OCI-LY7 (cell line): ENCODE measurements around the gene USP31. TPM values are rescaled to one million over a fixed set of nuclear protein-coding genes. Genes with fewer than 3 reads are reported as not detected.

Source experiments
- BruUV-seq: library from RNA; stranded (reverse); fragments of 400-500 nt; replicated peaks from 2 replicates; lab custom pipeline; 2021; lab: Mats Ljungman, UMichigan
- CTCF ChIA-PET: fragments of 300-600 bp; sonication (Branson Sonifier 250); formaldehyde crosslinking; loops from one replicate; lab custom pipeline; 2022; ENCODE audit warnings: antibody characterized with exemption; ENCODE audit not compliant: unreplicated experiment; lab: Charles Lee
- POLR2A ChIA-PET: fragments of 300-600 bp; sonication (Branson Sonifier 250); formaldehyde crosslinking; loops from one replicate; lab custom pipeline; 2022; ENCODE audit warnings: antibody characterized with exemption; lab: Charles Lee
- DNase-seq: peaks from one replicate; pipeline ENCODE4 v3.0.0-alpha.2; 2015; ENCODE audit warnings: low spot score
- H2AFZ ChIP-seq: fragments of 200-600 bp; sonication (generic), shearing (Covaris generic); 2 replicates; pipeline ENCODE4 v1.6.1; 2014; ENCODE audit warnings: mild to moderate bottlenecking, antibody characterized with exemption, low read length, moderate library complexity
- H3K27ac ChIP-seq: fragments of 200-600 bp; sonication (generic); 2 replicates; pipeline ENCODE4 v1.5.1; 2014; ENCODE audit warnings: mixed run types, low read depth, mild to moderate bottlenecking, moderate library complexity, low read length, inconsistent platforms; ENCODE audit not compliant: poor library complexity, severe bottlenecking
- H3K36me3 ChIP-seq: fragments of 200-600 bp; sonication (generic); 2 replicates; pipeline ENCODE4 v1.6.1; 2014; ENCODE audit warnings: mild to moderate bottlenecking, antibody characterized with exemption, low read length, moderate library complexity, mixed read lengths; ENCODE audit not compliant: insufficient read depth
- H3K4me1 ChIP-seq: fragments of 200-600 bp; sonication (generic); 2 replicates; pipeline ENCODE4 v1.5.1; 2014; ENCODE audit warnings: mild to moderate bottlenecking, low read length; ENCODE audit not compliant: insufficient read depth, poor library complexity, severe bottlenecking
- H3K4me2 ChIP-seq: fragments of 200-600 bp; sonication (generic); 2 replicates; pipeline ENCODE4 v1.6.1; 2014; ENCODE audit warnings: mild to moderate bottlenecking, low read length
- H3K4me3 ChIP-seq: fragments of 200-600 bp; sonication (generic); 2 replicates; pipeline ENCODE4 v1.5.1; 2014; ENCODE audit warnings: mild to moderate bottlenecking, low read depth, low read length; ENCODE audit not compliant: poor library complexity, severe bottlenecking
- H3K79me2 ChIP-seq: fragments of 200-600 bp; sonication (generic); 2 replicates; pipeline ENCODE4 v1.6.1; 2016; ENCODE audit warnings: low read depth, mild to moderate bottlenecking, low read length, moderate library complexity, mixed read lengths; ENCODE audit not compliant: insufficient read depth
- H3K9me2 ChIP-seq: fragments of 200-600 bp; sonication (generic); 2 replicates; pipeline ENCODE4 v1.6.1; 2016; ENCODE audit warnings: mild to moderate bottlenecking, low read length, mixed read lengths; ENCODE audit not compliant: insufficient read depth
- H3K9me3 ChIP-seq: fragments of 200-600 bp; sonication (generic); 2 replicates; pipeline ENCODE4 v1.6.1; 2014; ENCODE audit warnings: mild to moderate bottlenecking, mixed run types, low read length, mixed read lengths
- H4K20me1 ChIP-seq: fragments of 200-600 bp; sonication (generic); 2 replicates; pipeline ENCODE4 v1.6.1; 2014; ENCODE audit warnings: mild to moderate bottlenecking, antibody characterized with exemption, low read length, moderate library complexity, mixed read lengths; ENCODE audit not compliant: insufficient read depth
- CTCF ChIP-seq: fragments of 200-600 bp; sonication (generic); conservative IDR thresholded peaks from 2 replicates; pipeline ENCODE4 v1.5.1; 2014; ENCODE audit warnings: mild to moderate bottlenecking, antibody characterized with exemption, low read length, moderate library complexity, mixed read lengths
- EZH2phosphoT487 ChIP-seq: fragments of 200-600 bp; sonication (generic); IDR thresholded peaks from 2 replicates; pipeline ENCODE4 v1.6.1; 2018; ENCODE audit warnings: low read depth, borderline replicate concordance, mild to moderate bottlenecking, mixed run types, antibody characterized with exemption, low read length, moderate library complexity, mixed read lengths
- intact Hi-C: fragments of 100-400 bp; cut with micrococcal nuclease; formaldehyde crosslinking; loops from one replicate; pipeline ENCODE4 v1.10.0; 2022; ENCODE audit not compliant: unreplicated experiment
- total RNA-seq, 2 experiments: library from RNA; depleted of rRNA in 1 of 2; stranded (reverse); fragments of >200 nt in 1 of 2; shearing (Covaris generic) in 1 of 2; gene quantifications; 2 replicates each; pipeline ENCODE4 v1.2.3, GENCODE V29; 2014 to 2022

USP31 gene
- total RNA-seq, 2 experiments from 2014 or later = 9.0 to 12.2 TPM

GRCh38 chr16:23140107-23140506, 9.1 kb downstream of the USP31 start:
- H3K4me1 ChIP-seq = no peaks in the 10 kb centered on the region
- no peak for DNase-seq
- peaks cover 14% of the 10 kb centered on the region; the same call in 1 of the 2 replicates for H4K20me1 ChIP-seq
- ChIA-PET CTCF (no interaction called here), POLR2A (no interaction called here)
- H3K9me3 ChIP-seq = peaks cover 15% of the 10 kb centered on the region; the same call in 1 of the 2 replicates
- peaks cover 30% of the 10 kb centered on the region for H3K79me2 ChIP-seq
- no peak overlapping the region for H3K27ac ChIP-seq
- no TSS peak for BruUV-seq
- H2AFZ ChIP-seq = no peak overlapping the region
- no peaks in the 10 kb centered on the region for H3K9me2 ChIP-seq
- no peak overlapping the region for H3K4me3 ChIP-seq
- no peaks in the 10 kb centered on the region for H3K36me3 ChIP-seq
- TF ChIP-seq EZH2phosphoT487 = no peak
- TF ChIP-seq CTCF = no peak
- no peak overlapping the region for H3K4me2 ChIP-seq
- intact Hi-C loops = loop anchor here (10.0 kb wide), 1 partner anchor 55 kb away; no protein-coding TSS in a partner anchor

- no peak overlapping the region for H3K4me3 ChIP-seq
- H4K20me1 ChIP-seq = peaks cover 11% of the 10 kb centered on the region; the same call in 1 of the 2 replicates
- H3K4me2 ChIP-seq = no peak overlapping the region
- no peaks in the 10 kb centered on the region for H3K9me2 ChIP-seq
- peaks cover 17% of the 10 kb centered on the region; the same call in 1 of the 2 replicates for H3K9me3 ChIP-seq
- H3K36me3 ChIP-seq = no peaks in the 10 kb centered on the region
- no TSS peak for BruUV-seq
- peaks cover under 1% of the 10 kb centered on the region for H3K4me1 ChIP-seq
- no peak for DNase-seq
- H3K27ac ChIP-seq = no peak overlapping the region
- TF ChIP-seq CTCF (no peak), EZH2phosphoT487 (no peak)
- ChIA-PET POLR2A (no interaction called here), CTCF (no interaction called here)
- H3K79me2 ChIP-seq = peaks cover 47% of the 10 kb centered on the region
- no peak overlapping the region for H2AFZ ChIP-seq
- intact Hi-C loops = no loop called here
Measured at GRCh38 chr16:23137818-23138217, 11.4 kb downstream of the USP31 start.

- H3K9me3 ChIP-seq = peaks cover 17% of the 10 kb centered on the region; the same call in 1 of the 2 replicates
- no peak overlapping the region for H3K4me2 ChIP-seq
- TF ChIP-seq EZH2phosphoT487 (no peak), CTCF (no peak)
- H3K27ac ChIP-seq = no peak overlapping the region
- DNase-seq = no peak
- H3K9me2 ChIP-seq = no peaks in the 10 kb centered on the region
- peaks cover 48% of the 10 kb centered on the region for H3K79me2 ChIP-seq
- ChIA-PET CTCF (no interaction called here), POLR2A (no interaction called here)
- H4K20me1 ChIP-seq = 0 out of 2 replicates have a peak, but pooled peaks cover 7% of the 10 kb centered on the region
- H3K36me3 ChIP-seq = no peaks in the 10 kb centered on the region
- no TSS peak for BruUV-seq
- intact Hi-C loops = no loop called here
- no peak overlapping the region for H2AFZ ChIP-seq
- H3K4me3 ChIP-seq = no peak overlapping the region
- H3K4me1 ChIP-seq = peaks cover 6% of the 10 kb centered on the region
Measured at GRCh38 chr16:23137256-23137655, 12.0 kb downstream of the USP31 start.
